Pancreas (tissue), 10 donors: ENCODE results near the gene NKIRAS1. TPM values are rescaled to one million over a fixed set of nuclear protein-coding genes. Genes with fewer than 3 reads are reported as not detected.
A peak's percentile ranks its signal among the peaks of the same experiment; 100 is the strongest.

Experiments
- ATAC-seq, 4 donors: fragments of 200-7000 bp; cut with Tn5 transposase; one replicate each; pipeline versions ENCODE4 v1.8.0 to v1.9.1; 2020; ENCODE audit warnings: mild to moderate bottlenecking in 4 of 4, moderate library complexity in 4 of 4
- DNase-seq, 6 donors: peaks; one replicate each; pipeline ENCODE4 v3.0.0-alpha.2; 2020
- FAIRE-seq: peaks from 2 replicates; lab custom pipeline; 2012; peaks lifted over from hg19 to GRCh38; lab: Jason Lieb, UNC
- H3K27ac ChIP-seq, 4 donors: fragments of 200-600 bp; sonication (generic); 1 replicate in 3 of 4; 2 replicates in 1 of 4; pipeline versions ENCODE4 v1.5.0 to v1.8.0; 2020
- H3K27me3 ChIP-seq, 4 donors: fragments of 200-600 bp; one replicate each; pipeline ENCODE4 v1.8.0; 2021
- H3K36me3 ChIP-seq, 3 donors: fragments of 200-600 bp; sonication (generic) in 1 of 3; one replicate each; pipeline versions ENCODE4 v1.5.0 to v1.8.0; 2020 to 2021
- H3K4me1 ChIP-seq, 3 donors: fragments of 200-600 bp; one replicate each; pipeline ENCODE4 v1.8.0; 2021
- H3K4me3 ChIP-seq, 4 donors: fragments of 200-600 bp; sonication (generic) in 2 of 4; one replicate each; pipeline versions ENCODE4 v1.5.0 to v1.8.0; 2020 to 2021
- H3K9me3 ChIP-seq, 4 donors: fragments of 200-600 bp; one replicate each; pipeline ENCODE4 v1.8.0; 2021
- CTCF ChIP-seq, 4 donors: fragments of 200-600 bp; sonication (generic) in 3 of 4; IDR thresholded peaks; one replicate each; pipeline versions ENCODE4 v1.5.0 to v1.8.0; 2021; ENCODE audit warnings: antibody characterized with exemption in 4 of 4
- WGBS, 2 donors: extraction: QIAGEN DNeasy Blood & Tissue Kit; methylation state at CpG; one replicate each; pipeline ENCODE4 v1.1.7; 2013; 5-methylcytosine and 5-hydroxymethylcytosine counted together
- intact Hi-C, 3 donors: fragments of 100-400 bp; cut with DNase I; formaldehyde crosslinking; loops; one replicate each; pipeline versions ENCODE4 v1.11.1 to v1.14.2; 2022
- polyA plus RNA-seq, 2 donors: library from polyadenylated mRNA; stranded (reverse); fragments of 200-250 nt; gene quantifications; one replicate each; pipeline ENCODE4 v1.2.3, GENCODE V29; 2013
- total RNA-seq, 6 donors: library from RNA; stranded (reverse); fragmentation: NEBNext Ultra II Directional in 4 of 6; extraction: Animal tissue kit (Norgen Biotek cat#: 25700) in 4 of 6; gene quantifications; one replicate each; pipeline versions ENCODE4 v1.2.1 to v1.2.4, GENCODE V29; 2021 to 2023
- donor health status: healthy with polysubstance abuse.
- donor health status: DM: no; HTN: no; CAD: no; lungs with moderate emphysema.
- donor health status: DM: no; HTN: no; CAD: no.
- donor health status: control.
- donor health status: control.
- donor health status: Bipolar disorder and iron deficiency.
- donor health status: DM: yes; HTN: yes; CAD: no.
- donor health status: DM: no; HTN: no; CAD: no.
- donor health status: DM: no; HTN: no; CAD: no.
- donor health status: DM: yes; HTN: yes; CAD: no.

NKIRAS1 gene
- total RNA-seq (1 to 10 TPM; 3.0 to 4.9 (median 3.8) TPM), polyA plus RNA-seq (1 to 10 TPM; 2.7 to 5.9 TPM)

GRCh38 chr3:23916886-23917678 lies at the start of gene NKIRAS1, which contains the start of gene RPL15:
NKIRAS1 (minus strand) TSS chr3:23916990; CDS start chr3:23910904, 6,086 bp downstream.
RPL15 (plus strand) TSS chr3:23917132; CDS start chr3:23917860, 728 bp downstream.
- Histone ChIP-seq H3K36me3 (peaks cover 0 to 19% (median 5%) of the 10 kb centered on the region in 3 donors), H3K9me3 (no peaks in the 10 kb centered on the region), H3K4me3 (peak within 1 kb of the TSS; percentile 66 to 90 (median 76)), H3K27ac (peak within 1 kb of the TSS; percentile 76 to 91 (median 89)), H3K4me1 (peaks cover 0 to 27% (median 6%) of the 10 kb centered on the region in 3 donors), H3K27me3 (no peaks in the 10 kb centered on the region)
- intact Hi-C loops: no loop called here
- FAIRE-seq (no peak), ATAC-seq (peak; percentile 97 to 98 (median 97)), DNase-seq (peak; percentile 95 to 98 (median 97))
- peak; percentile 31 to 62 (median 58) for TF ChIP-seq CTCF (IDR thresholded peaks at IDR 0.05)
- WGBS, 2 donors: 0% methylated on average over 63 to 64 of the region's 64 CpGs

GRCh38 chr3:23966328-23966727 lies 49.5 kb upstream of the NKIRAS1 start:
- Histone ChIP-seq H3K9me3 (no peaks in the 10 kb centered on the region), H3K4me1 (no peaks in the 10 kb centered on the region), H3K27ac (no peak overlapping the region), H3K36me3 (peaks cover 0 to 62% (median 7%) of the 10 kb centered on the region in 3 donors), H3K27me3 (no peaks in the 10 kb centered on the region), H3K4me3 (no peak overlapping the region)
- intact Hi-C loops: no loop called here
- ATAC-seq (no peak), FAIRE-seq (no peak), DNase-seq (no peak)
- TF ChIP-seq CTCF (IDR thresholded peaks at IDR 0.05): no peak
- 94 to 97% methylated on average over 1 of the region's 1 CpG for WGBS, 2 donors

GRCh38 chr3:23964537-23965235 lies 47.9 kb upstream of the NKIRAS1 start:
- no peak overlapping the region for H3K4me3 ChIP-seq
- H3K27me3 ChIP-seq: no peaks in the 10 kb centered on the region
- no peak for DNase-seq
- no peaks in the 10 kb centered on the region for H3K9me3 ChIP-seq
- WGBS, 2 donors: 87 to 95% methylated on average over 3 of the region's 3 CpGs
- intact Hi-C loops: no loop called here
- no peak for TF ChIP-seq CTCF (IDR thresholded peaks at IDR 0.05)
- no peak for FAIRE-seq
- H3K27ac ChIP-seq: no peak overlapping the region
- H3K36me3 ChIP-seq: peaks cover 0 to 65% (median 7%) of the 10 kb centered on the region in 3 donors
- no peak for ATAC-seq
- H3K4me1 ChIP-seq: no peaks in the 10 kb centered on the region

- no peak for ATAC-seq
- no peak for FAIRE-seq
- 95 to 97% methylated on average over 5 of the region's 5 CpGs for WGBS, 2 donors
Observed at GRCh38 chr3:23961913-23962312, 45.1 kb upstream of the NKIRAS1 start.

More at GRCh38 chr3:23961913-23962312, 45.1 kb upstream of the NKIRAS1 start:
- H3K27me3 ChIP-seq: no peaks in the 10 kb centered on the region
- no peak for TF ChIP-seq CTCF (IDR thresholded peaks at IDR 0.05)
- H3K4me1 ChIP-seq: peaks cover 0 to 3% (median 0%) of the 10 kb centered on the region in 3 donors
- intact Hi-C loops: no loop called here
- no peaks in the 10 kb centered on the region for H3K9me3 ChIP-seq
- DNase-seq: no peak
- peaks cover 0 to 48% (median 7%) of the 10 kb centered on the region in 3 donors for H3K36me3 ChIP-seq
- no peak overlapping the region for H3K4me3 ChIP-seq
- H3K27ac ChIP-seq: no peak overlapping the region
